ENCODE measurements around the gene ZNF746. TPM values are rescaled to one million over a fixed set of nuclear protein-coding genes. Genes with fewer than 3 reads are reported as not detected.
A peak's percentile ranks its signal among the peaks of the same experiment; 100 is the strongest.

Gene ZNF746
- total and polyA plus RNA-seq, 10 of the 15 experiments (the other 5 are each of a cell fraction or from before 2014, with no cell fraction given) = 1.2 to 19.0 (median 6.3) TPM

DNA sequence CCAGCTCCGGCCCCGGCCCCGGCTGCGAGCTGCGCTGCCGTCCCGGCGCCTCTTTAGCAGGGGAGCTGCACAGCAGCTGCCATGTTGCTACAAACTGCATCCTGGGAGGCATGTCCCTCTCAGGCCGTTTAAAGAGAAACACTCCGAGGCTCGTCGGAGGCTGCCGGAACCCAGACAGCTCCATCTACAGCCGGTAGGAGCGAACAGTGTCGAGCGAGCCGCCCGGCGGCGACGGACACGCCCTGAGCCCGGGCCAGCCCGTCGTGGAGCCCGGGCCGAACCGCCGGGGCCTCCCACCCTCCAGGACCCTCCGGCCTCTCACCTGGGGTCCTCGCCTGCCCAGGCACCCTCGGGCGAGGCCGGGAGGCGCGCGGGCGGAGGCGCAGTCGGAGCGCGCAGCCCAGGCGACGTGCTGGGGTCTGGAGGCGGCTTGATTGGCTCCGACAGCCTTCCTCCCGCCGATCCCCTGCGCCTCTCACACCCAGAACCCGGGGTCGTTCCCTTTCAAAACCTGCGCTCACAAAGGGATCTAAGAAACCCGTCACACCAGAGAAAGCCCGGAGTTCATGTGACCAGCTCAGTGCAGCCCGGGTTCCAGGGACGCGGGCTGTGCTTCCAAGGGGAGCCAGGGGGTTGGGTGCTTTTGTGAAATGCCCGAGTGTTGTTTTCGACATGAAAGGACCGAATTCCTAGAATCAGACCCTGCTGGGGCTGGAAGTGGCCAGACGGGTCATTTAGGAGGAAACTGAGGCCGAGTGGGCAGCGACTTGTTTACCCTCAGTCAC is 36.9 kb downstream of the ZNF746 start, which contains the start of gene ZNF777 (continued):
- TF ChIP-seq, protein P1, sequence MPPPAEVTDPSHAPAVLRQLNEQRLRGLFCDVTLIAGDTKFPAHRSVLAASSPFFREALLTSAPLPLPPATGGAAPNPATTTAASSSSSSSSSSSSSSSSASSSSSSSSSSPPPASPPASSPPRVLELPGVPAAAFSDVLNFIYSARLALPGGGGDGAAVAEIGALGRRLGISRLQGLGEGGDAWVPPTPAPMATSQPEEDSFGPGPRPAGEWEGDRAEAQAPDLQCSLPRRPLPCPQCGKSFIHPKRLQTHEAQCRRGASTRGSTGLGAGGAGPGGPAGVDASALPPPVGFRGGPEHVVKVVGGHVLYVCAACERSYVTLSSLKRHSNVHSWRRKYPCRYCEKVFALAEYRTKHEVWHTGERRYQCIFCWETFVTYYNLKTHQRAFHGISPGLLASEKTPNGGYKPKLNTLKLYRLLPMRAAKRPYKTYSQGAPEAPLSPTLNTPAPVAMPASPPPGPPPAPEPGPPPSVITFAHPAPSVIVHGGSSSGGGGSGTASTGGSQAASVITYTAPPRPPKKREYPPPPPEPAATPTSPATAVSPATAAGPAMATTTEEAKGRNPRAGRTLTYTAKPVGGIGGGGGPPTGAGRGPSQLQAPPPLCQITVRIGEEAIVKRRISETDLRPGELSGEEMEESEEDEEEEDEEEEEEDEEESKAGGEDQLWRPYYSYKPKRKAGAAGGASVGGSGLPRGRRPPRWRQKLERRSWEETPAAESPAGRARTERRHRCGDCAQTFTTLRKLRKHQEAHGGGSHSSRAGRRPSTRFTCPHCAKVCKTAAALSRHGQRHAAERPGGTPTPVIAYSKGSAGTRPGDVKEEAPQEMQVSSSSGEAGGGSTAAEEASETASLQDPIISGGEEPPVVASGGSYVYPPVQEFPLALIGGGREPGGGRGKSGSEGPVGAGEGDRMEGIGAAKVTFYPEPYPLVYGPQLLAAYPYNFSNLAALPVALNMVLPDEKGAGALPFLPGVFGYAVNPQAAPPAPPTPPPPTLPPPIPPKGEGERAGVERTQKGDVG (CRISPR knock-in tag; IDR thresholded peaks at IDR 0.05) = no peak
- peak in 1 of 2 experiments; percentile 61; a peak in 1 of 3 replicates for TF ChIP-seq EGR1 (IDR thresholded peaks at IDR 0.05; ENCODE audit: borderline replicate concordance in 1 of 2, low read depth in 2 of 2, low read length in 2 of 2)
- TF ChIP-seq IRF4 (IDR thresholded peaks at IDR 0.05; ENCODE audit: low read depth, low read length) = no peak
- TF ChIP-seq JUNB (IDR thresholded peaks at IDR 0.05) = no peak
- TF ChIP-seq SMAD5 (IDR thresholded peaks at IDR 0.05; ENCODE audit: low read depth) = no peak
- TF ChIP-seq POLR2AphosphoS2 (IDR thresholded peaks at IDR 0.05; ENCODE audit: low read depth, low read length) = no peak
- peak; percentile 40; the same call in 1 of the 2 replicates for TF ChIP-seq MYB (IDR thresholded peaks at IDR 0.05; ENCODE audit: borderline replicate concordance, low read depth, low read length)
- TF ChIP-seq TCF12 (IDR thresholded peaks at IDR 0.05; ENCODE audit: low read depth, low read length) = 0 out of 2 replicates have a peak, but pooled peaks have one; percentile 40
- TF ChIP-seq, protein P2, sequence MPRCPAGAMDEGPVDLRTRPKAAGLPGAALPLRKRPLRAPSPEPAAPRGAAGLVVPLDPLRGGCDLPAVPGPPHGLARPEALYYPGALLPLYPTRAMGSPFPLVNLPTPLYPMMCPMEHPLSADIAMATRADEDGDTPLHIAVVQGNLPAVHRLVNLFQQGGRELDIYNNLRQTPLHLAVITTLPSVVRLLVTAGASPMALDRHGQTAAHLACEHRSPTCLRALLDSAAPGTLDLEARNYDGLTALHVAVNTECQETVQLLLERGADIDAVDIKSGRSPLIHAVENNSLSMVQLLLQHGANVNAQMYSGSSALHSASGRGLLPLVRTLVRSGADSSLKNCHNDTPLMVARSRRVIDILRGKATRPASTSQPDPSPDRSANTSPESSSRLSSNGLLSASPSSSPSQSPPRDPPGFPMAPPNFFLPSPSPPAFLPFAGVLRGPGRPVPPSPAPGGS (IDR thresholded peaks at IDR 0.05; ENCODE audit: borderline replicate concordance, insufficient read depth, low read depth, low read length, poor library complexity, severe bottlenecking) = no peak
- no peak for TF ChIP-seq NRF1 (conservative IDR thresholded peaks at IDR 0.05; ENCODE audit: low read depth, low read length)
- TF ChIP-seq ATF3 (IDR thresholded peaks at IDR 0.05; ENCODE audit: borderline replicate concordance, extremely low read depth, low read depth, low read length) = no peak
- TF ChIP-seq, protein P3, sequence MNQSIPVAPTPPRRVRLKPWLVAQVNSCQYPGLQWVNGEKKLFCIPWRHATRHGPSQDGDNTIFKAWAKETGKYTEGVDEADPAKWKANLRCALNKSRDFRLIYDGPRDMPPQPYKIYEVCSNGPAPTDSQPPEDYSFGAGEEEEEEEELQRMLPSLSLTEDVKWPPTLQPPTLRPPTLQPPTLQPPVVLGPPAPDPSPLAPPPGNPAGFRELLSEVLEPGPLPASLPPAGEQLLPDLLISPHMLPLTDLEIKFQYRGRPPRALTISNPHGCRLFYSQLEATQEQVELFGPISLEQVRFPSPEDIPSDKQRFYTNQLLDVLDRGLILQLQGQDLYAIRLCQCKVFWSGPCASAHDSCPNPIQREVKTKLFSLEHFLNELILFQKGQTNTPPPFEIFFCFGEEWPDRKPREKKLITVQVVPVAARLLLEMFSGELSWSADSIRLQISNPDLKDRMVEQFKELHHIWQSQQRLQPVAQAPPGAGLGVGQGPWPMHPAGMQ (IDR thresholded peaks at IDR 0.05; ENCODE audit: borderline replicate concordance) = no peak
- TF ChIP-seq ZNF384 (IDR thresholded peaks at IDR 0.05; ENCODE audit: borderline replicate concordance, low read depth, low read length) = no peak
- TF ChIP-seq CHD4 (IDR thresholded peaks at IDR 0.05) = no peak
- peak; percentile 38 for TF ChIP-seq SIX5 (IDR thresholded peaks at IDR 0.05; ENCODE audit: low read depth, low read length, severe bottlenecking)
- no peak for TF ChIP-seq MYC (IDR thresholded peaks at IDR 0.05; ENCODE audit: insufficient read depth, insufficient read length, insufficient replicate concordance, low read length, severe bottlenecking)
- TF ChIP-seq PBX3 (IDR thresholded peaks at IDR 0.05; ENCODE audit: insufficient replicate concordance, low read depth, low read length) = no peak
- no peak for TF ChIP-seq EZH2 (IDR thresholded peaks at IDR 0.05; ENCODE audit: borderline replicate concordance, control insufficient read depth, low read depth, low read length)
- TF ChIP-seq MEF2A (IDR thresholded peaks at IDR 0.05; ENCODE audit: insufficient read depth, low read depth, low read length) = no peak
